Ramos (cell line): ENCODE results near the gene BBS1.
"Not testable (repeated sequence)": the region's sequence is repeated elsewhere in the genome, so short reads cannot be mapped to it uniquely, and the experiment has no call there.

Experiments used
- in situ Hi-C: fragments of 300-500 bp; cut with MboI; formaldehyde crosslinking; loops from one replicate; pipeline ENCODE4 v1.14.3; 2022; ENCODE audit warnings: low sequenced_read_pairs; ENCODE audit not compliant: unreplicated experiment

BBS1 gene

DNA sequence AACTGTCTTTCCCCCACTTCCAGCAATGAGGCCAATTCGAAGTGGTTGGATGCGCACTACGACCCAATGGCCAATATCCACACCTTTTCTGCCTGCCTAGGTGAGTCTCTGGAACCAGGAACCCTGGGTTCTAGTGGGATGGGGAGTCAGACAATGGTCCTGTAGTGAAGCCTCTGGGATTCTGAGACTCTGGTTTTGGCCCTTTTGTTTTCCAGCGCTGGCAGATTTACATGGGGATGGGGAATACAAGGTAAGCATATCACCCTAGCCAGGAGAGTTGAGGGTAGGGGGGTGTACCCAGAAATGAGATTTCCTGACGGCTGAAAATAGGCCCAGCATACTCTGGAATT lies 530 bp downstream of the BBS1 start:
- in situ Hi-C loops, result no loop called here

DNA sequence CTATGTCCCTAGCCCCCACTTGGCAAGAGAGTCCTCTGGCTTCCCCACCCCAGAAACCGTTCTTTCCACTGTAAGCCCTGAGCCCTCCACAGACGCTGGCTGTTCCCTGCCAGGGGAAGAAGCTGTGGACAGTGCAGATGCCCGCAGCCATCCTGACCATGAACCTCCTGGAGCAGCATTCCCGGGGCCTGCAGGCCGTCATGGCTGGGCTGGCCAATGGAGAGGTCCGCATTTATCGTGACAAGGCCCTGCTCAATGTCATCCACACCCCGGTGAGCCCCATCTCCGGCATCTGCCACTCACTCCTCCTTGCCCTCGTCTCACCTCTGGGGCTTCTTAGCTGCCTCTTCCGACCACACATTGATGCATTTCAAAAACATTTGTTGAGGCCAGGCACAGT lies 13.2 kb downstream of the BBS1 start:
- in situ Hi-C loops, result no loop called here

- in situ Hi-C loops, result no loop called here
Observed at GRCh38 chr11:66524304-66525040, 14.0 kb downstream of the BBS1 start.

DNA sequence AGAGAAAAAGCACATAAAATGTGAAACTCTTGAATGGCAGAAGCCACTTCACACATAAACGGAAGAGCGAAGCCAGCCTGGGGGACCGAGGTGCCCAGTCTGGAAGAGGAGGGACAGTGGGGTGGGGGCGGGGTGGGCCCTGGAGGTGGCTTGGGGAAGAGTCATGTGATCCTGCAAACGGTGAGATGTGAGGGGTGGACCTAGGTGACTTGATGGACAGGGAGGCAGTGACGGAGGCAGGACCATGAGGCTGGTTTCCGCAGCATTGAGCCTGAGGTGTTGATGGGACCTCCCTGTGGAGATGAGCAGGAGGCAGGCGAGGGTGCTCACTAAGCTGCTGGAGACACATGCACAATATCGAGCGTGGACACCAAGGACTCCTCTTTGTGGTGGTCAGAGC lies 18.6 kb downstream of the BBS1 start:
- in situ Hi-C loops, result no loop called here

DNA sequence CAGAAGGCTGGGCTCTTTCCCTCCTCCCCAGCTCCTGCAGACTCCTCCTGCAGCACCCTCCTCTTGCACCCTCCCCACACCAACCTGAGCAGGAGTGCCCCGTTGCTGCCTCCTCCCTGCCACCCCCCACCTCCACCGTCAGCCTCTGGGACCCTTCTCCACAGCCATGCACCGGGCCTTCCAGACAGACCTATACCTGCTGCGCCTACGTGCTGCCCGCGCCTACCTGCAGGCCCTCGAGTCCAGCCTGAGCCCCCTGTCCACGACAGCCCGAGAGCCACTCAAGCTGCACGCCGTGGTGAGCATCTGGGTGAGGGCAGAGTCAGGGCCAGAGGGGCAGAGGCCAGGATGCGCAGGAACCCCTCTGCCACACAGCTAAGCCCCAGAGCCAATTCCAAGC lies 19.2 kb downstream of the BBS1 start:
- in situ Hi-C loops, result no loop called here

DNA sequence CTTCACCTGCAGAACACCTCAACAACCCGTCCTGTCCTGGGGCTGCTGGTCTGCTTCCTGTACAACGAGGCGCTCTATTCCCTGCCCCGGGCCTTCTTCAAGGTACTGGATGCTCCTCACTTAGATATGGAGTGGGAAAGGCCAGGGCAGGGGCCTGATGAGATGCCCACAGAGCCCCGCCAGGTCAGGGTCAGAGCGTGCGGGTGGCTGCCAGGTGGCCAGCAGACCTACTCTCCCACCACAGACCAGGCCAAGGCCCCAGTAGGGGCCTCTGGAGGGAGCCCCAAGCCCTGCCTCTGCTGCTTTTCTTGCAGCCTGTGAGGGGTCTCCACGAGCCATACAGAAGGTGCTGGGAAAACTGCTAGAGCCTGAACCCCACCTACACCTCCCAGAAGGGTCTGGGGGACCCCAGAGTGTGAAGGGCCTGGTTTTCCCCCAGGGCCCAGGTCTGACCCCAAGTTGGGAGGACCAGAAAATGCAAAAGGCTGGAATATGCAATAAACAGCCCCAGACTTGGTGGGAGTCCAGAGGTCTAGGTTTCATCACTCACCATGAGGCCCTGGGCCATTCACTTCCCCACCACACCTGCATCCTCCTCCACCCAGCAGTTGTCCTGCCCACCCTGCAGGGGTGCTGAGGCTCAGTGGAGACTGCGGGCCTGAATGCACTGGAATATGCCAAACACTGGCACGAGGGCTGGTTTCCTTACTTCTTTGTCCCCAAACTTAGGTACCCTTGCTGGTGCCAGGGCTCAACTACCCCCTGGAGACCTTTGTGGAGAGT lies 20.7 kb downstream of the BBS1 start:
- in situ Hi-C loops, result no loop called here

DNA sequence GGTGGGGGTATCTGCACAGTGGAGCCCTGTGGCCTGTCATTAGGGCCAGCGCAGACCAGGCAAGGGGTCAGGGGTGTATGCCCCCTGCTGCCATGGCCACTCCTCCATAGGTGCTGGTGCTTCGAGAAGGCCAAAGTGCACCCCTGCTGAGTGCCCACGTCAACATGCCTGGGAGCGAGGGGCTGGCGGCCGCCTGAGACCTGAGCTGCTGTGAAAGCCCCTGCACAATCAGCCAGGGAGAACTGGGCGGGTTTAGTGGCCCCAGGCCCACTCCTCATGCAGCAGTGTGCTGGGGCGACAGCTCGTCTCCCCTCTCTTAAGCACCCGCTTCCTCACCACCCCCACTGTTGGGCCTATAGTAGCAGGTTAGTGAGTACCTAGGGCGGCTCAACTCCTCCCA lies 21.4 kb downstream of the BBS1 start:
- in situ Hi-C loops, result no loop called here

GRCh38 chr11:66532784-66533183 lies 22.3 kb downstream of the BBS1 start:
- in situ Hi-C loops, result no loop called here

GRCh38 chr11:66539170-66539869 lies 28.9 kb downstream of the BBS1 start:
- in situ Hi-C loops, result no loop called here

DNA sequence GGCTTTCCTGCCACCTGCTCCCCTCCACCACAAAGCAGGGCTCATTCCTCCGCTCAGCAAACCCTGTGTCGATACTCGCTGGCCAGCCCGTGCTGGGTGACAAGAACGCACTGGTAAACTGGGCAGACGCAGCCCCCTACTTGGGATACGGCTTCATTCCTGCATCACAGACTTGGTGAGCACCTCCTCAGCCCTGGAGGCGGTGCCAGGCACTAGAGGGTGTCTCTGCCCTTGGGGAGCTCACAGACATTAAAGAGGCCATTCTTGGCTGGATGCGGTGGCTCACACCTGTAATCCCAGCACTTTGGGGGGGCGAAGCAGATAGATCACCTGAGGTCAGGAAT lies 29.4 kb downstream of the BBS1 start:
- in situ Hi-C loops, result no loop called here

GRCh38 chr11:66540598-66540997 lies 30.2 kb downstream of the BBS1 start:
- in situ Hi-C loops, result not testable (repeated sequence)

GRCh38 chr11:66541892-66542291 lies 31.5 kb downstream of the BBS1 start:
- in situ Hi-C loops, result no loop called here

- in situ Hi-C loops, result no loop called here
Observed at GRCh38 chr11:66542362-66542761, 31.9 kb downstream of the BBS1 start.

- in situ Hi-C loops, result no loop called here
Observed at GRCh38 chr11:66543263-66544107, 33.0 kb downstream of the BBS1 start.

DNA sequence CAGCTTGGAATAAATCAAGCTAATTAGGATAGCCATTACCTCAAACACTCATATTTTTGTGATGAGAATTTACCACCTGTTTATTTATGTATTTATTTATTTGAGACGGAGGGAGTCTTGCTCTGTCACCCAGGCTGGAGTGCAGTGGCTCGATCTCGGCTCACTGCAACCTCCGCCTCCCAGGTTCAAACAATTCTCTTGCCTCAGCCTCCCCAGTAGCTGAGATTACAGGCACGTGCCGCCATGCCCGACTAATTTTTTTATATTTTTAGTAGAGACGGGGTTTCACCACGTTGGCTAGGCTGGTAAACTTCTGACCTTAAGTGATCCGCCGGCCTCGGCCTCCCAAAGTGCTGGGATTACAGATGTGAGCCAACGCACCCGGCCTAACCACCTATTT lies 34.5 kb downstream of the BBS1 start:
- in situ Hi-C loops, result not testable (repeated sequence)

- in situ Hi-C loops, result no loop called here
Observed at GRCh38 chr11:66545701-66546367, 35.4 kb downstream of the BBS1 start, which contains the start of gene ZDHHC24. ZDHHC24 (minus strand) TSS chr11:66546048; CDS start chr11:66546003, 45 bp downstream.

DNA sequence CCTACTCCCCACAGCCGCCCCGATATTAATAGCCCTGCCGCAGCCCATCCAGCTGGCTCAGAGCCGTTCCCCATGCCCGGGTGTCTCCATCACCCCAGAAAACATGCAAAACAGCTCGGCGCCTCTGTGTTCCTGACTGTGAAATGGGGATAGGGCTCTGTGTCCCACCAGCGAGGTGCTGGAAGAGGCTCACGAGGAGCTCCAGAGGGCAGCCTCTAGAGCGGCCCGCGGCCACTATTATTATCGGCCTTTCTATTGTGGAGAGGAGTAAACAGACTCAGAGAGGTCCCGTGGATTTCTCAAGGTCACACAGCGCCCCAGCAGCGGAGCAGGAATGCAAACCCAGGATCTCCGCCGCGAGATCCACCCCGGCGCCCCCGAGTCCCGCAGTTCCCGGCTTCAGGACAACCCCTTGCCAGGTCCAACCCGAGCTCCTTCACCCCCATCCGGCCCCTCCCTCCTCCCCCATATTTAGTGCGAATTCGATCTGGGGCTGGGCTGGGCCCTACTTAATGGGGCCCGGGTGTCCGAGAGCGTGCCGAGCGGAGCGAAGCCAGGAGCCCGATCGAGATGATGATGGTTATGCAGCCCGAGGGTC lies 36.0 kb downstream of the BBS1 start, which contains the start of gene ACTN3:
Gene ACTN3 (plus strand): TSS at position 536 of the 598 bp plus-strand sequence. CDS start 35 bp downstream, at position 571.
- in situ Hi-C loops, result no loop called here

GRCh38 chr11:66546966-66547661 lies 36.7 kb downstream of the BBS1 start:
- in situ Hi-C loops, result no loop called here

DNA sequence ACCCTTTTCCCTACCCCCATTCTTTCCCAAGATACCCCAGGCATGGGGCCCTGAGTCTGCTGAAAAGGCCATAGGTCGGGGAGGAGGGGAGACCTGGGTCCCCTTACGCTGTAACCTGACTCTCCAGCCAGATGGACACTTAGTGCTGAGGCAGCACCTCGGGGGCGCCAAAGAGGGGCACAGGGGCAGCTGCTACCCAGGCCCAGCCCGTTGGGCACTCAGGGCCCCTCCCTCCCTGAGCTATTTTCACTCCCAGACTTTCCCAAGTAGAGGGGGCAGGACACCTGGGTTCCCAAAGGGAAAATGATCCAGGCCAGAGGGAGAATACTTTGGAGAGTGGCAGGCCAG lies 37.2 kb downstream of the BBS1 start:
- in situ Hi-C loops, result no loop called here
